Anterior cingulate cortex (tissue), 58 donors: ENCODE data around the gene TPI1.
A peak's percentile ranks its signal among the peaks of the same experiment; 100 is the strongest.

Source experiments
- DNase-seq, 58 donors: peaks; one replicate each; lab custom pipeline; 2025; lab: John Stamatoyannopoulos, UW

The TPI1 gene

GRCh38 chr12:6827982-6828780, 39.1 kb upstream of the TPI1 start, which contains the start of gene P3H3:
Gene P3H3, plus strand, starts transcription at chr12:6828407. Its CDS starts 34 bp downstream, at chr12:6828441.
- peak in 29 of 58 donors; percentile 17 to 72 (median 38) for DNase-seq

- DNase-seq = peak in 24 of 58 donors; percentile 15 to 71 (median 46)
Observed at GRCh38 chr12:6828781-6829535, 38.4 kb upstream of the TPI1 start.

GRCh38 chr12:6829536-6830220, 37.7 kb upstream of the TPI1 start:
- peak in 10 of 58 donors; percentile 13 to 69 (median 47) for DNase-seq

- DNase-seq = no peak
Observed at GRCh38 chr12:6830286-6830890, 36.9 kb upstream of the TPI1 start.

GRCh38 chr12:6830999-6831398, 36.3 kb upstream of the TPI1 start:
- no peak for DNase-seq

- DNase-seq = no peak
Observed at GRCh38 chr12:6831450-6831995, 35.8 kb upstream of the TPI1 start.

GRCh38 chr12:6832125-6832524, 35.2 kb upstream of the TPI1 start:
- no peak for DNase-seq

GRCh38 chr12:6833189-6833890, 34.0 kb upstream of the TPI1 start:
- DNase-seq = no peak

GRCh38 chr12:6834254-6834653, 33.1 kb upstream of the TPI1 start:
- DNase-seq = no peak

- no peak for DNase-seq
Observed at GRCh38 chr12:6834873-6835272, 32.5 kb upstream of the TPI1 start.

GRCh38 chr12:6836851-6837250, 30.5 kb upstream of the TPI1 start:
- DNase-seq = no peak

- DNase-seq = no peak
Observed at GRCh38 chr12:6837370-6838060, 29.8 kb upstream of the TPI1 start.

- DNase-seq = no peak
Observed at GRCh38 chr12:6838854-6839253, 28.5 kb upstream of the TPI1 start.

GRCh38 chr12:6839482-6840201, 27.7 kb upstream of the TPI1 start:
- no peak for DNase-seq

- no peak for DNase-seq
Observed at GRCh38 chr12:6840330-6840729, 27.0 kb upstream of the TPI1 start.

- DNase-seq = no peak
Observed at GRCh38 chr12:6840761-6841515, 26.4 kb upstream of the TPI1 start, which contains the start of gene GNB3. Gene GNB3, plus strand, starts transcription at chr12:6840925. Its CDS starts 363 bp downstream, at chr12:6841288.

GRCh38 chr12:6842075-6842474, 25.3 kb upstream of the TPI1 start:
- no peak for DNase-seq
